ENCODE data around the gene FGF7.
"Not testable (repeated sequence)": the region's sequence is repeated elsewhere in the genome, so short reads cannot be mapped to it uniquely, and the experiment has no call there.

FGF7 gene

DNA sequence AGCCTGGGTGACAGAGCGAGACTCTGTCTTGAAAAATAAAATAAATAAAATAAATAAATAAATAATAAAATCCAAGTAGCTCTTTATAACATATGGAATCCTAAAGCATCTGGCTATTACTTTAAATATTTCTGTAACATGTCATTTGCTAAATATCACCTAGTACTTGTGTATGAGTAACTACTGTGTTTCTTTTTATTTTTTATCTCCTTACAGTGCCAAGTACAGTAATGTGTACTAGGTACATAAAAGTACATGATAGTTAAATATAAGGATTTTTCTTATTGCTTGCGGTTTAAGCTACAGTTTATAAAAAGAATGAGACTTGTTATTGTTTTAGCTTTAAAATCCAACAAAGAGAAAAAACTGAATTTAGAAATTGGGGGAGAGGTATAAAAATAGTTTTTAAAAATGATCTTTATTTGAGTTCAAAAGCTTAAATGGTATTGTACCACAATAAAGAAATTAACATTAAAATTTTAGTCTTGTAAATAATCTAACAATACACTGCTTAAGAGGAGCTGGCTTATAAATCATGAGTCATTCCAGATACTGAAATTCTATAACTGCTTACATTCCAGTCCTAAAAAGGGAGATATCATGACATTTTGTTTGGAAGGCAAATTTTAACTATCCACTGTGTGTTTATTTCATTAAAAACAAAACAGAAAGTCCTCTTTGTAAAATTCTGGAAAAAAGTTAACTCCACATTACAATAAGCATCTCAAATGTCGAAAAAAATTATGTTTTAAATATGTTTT is 73.1 kb downstream of the FGF7 start:
- DNase-seq: no peak

DNA sequence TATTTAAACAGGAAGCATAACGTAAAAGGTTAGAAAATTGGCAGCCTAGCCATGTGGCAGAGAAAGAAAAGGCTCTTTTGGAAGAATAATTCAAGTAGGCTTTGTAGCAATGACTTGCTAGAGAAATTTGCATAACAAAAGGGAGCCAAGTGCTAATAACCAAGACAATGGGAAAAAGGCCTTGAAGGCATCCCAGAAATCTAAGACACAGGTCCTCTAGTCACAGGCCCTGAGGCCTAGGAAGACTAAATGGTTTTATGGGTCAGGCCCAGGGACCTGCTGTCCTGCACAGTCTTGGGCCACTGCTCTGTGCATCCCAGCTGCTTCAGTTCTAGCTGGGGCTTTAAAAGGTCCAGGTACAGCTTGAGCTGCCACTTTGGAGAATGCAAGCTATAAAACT is 78.5 kb downstream of the FGF7 start:
- DNase-seq: no peak

DNA sequence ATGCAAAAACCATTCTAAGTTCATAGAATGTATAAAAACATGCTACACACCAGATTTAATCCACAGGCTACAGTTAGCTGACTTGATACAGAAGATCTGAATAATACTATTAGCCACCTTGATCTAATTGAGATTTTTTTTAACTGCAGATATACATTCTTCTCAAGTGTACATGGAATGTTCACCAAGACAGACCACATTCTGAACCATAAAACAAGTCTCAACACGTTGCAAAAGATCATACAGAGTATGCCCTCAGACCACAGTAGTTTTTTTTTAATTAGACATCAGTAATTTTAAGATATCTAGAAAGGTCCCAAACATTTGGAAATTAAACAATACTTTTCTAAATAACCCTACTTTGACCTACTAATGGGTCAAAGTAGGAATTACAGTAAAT is 83.3 kb downstream of the FGF7 start:
- DNase-seq: no peak

DNA sequence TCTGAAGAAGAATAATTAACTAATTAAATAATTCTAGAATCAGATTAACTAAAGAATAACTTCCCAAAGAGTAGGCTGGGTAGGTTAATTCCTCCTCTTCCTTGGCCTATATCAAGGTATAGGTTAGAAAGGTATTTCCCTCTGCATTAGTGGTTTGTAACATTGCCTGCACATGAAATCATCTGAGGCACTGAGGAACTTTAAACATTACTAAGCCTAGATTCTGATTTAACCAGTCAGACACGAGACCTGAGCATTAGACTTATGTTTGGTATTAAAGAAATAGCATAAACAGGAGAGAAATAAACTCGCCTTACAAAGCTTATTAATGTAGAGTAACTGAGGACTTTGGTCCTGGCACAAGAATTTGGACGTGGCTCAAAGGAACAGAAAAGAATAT is 84.2 kb downstream of the FGF7 start:
- DNase-seq: no peak

DNA sequence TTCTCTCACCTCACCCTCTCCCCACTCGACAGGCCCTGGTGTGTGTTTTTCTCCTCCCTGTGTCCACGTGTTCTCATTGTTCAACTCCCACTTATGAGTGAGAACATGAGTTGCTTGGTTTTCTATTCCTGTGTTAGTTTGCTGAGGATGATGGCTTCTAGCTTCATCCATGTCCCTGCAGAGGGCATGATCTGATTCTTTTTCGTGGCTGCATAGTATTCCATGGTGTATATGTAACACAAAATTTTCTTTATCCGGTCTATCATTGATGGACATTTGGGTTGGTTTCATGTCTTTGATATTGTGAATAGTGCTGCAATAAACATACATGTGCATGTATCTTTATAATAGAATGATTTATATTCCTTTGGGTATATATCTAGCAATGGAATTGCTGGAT is 89.7 kb downstream of the FGF7 start:
- DNase-seq: not testable (repeated sequence)

DNA sequence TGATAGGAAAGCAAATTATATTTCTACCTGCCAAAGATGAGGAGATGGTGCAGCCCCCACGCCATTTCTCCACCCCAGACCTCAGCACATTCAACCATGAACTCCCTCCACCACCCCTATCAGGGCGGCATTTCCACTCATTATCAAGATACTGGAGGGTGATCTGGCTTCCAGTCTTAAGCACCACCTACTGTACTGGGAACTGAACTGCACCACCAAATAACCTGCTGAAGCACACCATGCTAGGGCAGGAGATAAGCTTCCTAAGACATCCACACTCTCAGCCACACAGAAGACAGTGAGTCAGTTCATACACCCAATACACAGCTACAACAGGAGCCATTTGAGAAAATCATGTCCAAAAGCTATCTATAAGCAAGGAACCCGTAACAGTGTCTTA is 98.8 kb downstream of the FGF7 start:
- DNase-seq: no peak

DNA sequence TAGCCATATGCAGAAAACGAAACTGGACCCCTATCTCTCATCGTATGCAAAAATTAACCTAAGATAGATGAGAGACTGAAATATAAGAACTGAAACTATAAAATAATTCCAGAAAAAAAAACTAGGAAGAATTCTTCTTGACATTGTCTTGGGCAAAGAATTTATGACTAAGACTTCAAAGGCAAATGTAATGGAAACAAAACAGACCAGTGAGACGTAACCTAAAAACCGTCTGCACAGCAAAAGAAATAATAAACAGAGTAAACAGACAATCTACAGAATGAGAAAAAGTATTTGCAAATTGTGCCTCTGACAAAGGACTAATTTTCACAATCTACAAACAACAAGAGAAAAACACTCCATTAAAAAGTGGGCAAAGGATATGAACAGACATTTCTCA is 105.2 kb downstream of the FGF7 start:
- DNase-seq: no peak

DNA sequence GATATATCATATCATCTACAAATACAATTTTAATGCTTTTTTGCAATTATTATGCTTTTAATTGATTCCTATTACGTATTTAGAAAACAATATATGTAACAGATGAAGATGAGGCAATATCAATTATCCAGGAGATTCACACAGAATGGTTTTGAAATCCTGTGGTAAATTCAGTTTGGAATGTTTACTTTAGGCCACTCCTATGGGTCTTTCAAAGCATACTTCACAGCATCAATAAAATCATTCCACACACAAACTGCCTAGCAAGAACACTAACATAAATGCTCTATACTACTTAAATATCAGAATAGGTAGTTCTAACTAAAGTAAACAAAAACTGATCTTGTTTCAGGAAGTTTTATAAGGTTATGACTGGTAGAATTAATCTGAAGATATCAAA is 107.0 kb downstream of the FGF7 start:
- DNase-seq: no peak

Data from NCI-H2107 (cell line).